HepG2 (cell line): ENCODE results near the gene CDH13. TPM values are rescaled to one million over a fixed set of nuclear protein-coding genes. Genes with fewer than 3 reads are reported as not detected.
A peak's percentile ranks its signal among the peaks of the same experiment; 100 is the strongest.

Experiments used
- EEA1 ChIP-seq: sonication (generic); formaldehyde crosslinking; IDR thresholded peaks from 2 replicates; pipeline ENCODE4 v1.5.1; 2020; ENCODE audit warnings: mild to moderate bottlenecking, missing genetic modification reagents, borderline replicate concordance
- ERF ChIP-seq: IDR thresholded peaks from 2 replicates; pipeline ENCODE4 v1.6.1; 2018; ENCODE audit warnings: missing biosample characterization, missing genetic modification reagents
- FLYWCH1 ChIP-seq: sonication (generic); formaldehyde crosslinking; IDR thresholded peaks from 2 replicates; pipeline ENCODE4 v1.8.1; 2023; ENCODE audit warnings: mild to moderate bottlenecking, missing genetic modification reagents
- KDM6A ChIP-seq: IDR thresholded peaks from 2 replicates; pipeline ENCODE4 v1.6.1; 2016; ENCODE audit warnings: low read depth
- KLF12 ChIP-seq: sonication (generic); formaldehyde crosslinking; IDR thresholded peaks from 2 replicates; pipeline ENCODE4 v1.4.0; 2020; ENCODE audit warnings: missing genetic modification reagents, borderline replicate concordance
- MAFG ChIP-seq: sonication (generic); formaldehyde crosslinking; IDR thresholded peaks from 2 replicates; pipeline ENCODE4 v1.5.1; 2020; ENCODE audit warnings: mild to moderate bottlenecking, missing genetic modification reagents
- NFYC ChIP-seq: IDR thresholded peaks from 2 replicates; pipeline ENCODE4 v1.6.1; 2016; ENCODE audit warnings: missing genetic modification reagents, missing compliant biosample characterization
- NR1H2 ChIP-seq: sonication (generic); formaldehyde crosslinking; IDR thresholded peaks from 2 replicates; pipeline ENCODE4 v1.8.1; 2022; ENCODE audit warnings: low read depth, missing genetic modification reagents, borderline replicate concordance
- NR3C1 ChIP-seq: sonication (generic); formaldehyde crosslinking; IDR thresholded peaks from 2 replicates; pipeline ENCODE4 v1.4.0; 2020; ENCODE audit warnings: missing genetic modification reagents
- SAFB2 ChIP-seq: sonication (generic); formaldehyde crosslinking; IDR thresholded peaks from 2 replicates; pipeline ENCODE4 v1.5.1; 2020; ENCODE audit warnings: missing genetic modification reagents, low read depth, mild to moderate bottlenecking, borderline replicate concordance
- SRSF1 ChIP-seq: fragments of 200-400 bp; formaldehyde crosslinking; optimal IDR thresholded peaks from 2 replicates; pipeline ENCODE3; 2017; ENCODE audit warnings: mild to moderate bottlenecking, low read depth, low read length, moderate library complexity
- ZEB1 ChIP-seq: IDR thresholded peaks from 2 replicates; pipeline ENCODE4 v1.6.1; 2012; ENCODE audit warnings: mild to moderate bottlenecking, low read depth, inconsistent platforms; ENCODE audit not compliant: insufficient replicate concordance
- ZKSCAN1 ChIP-seq: fragments of 150-350 bp; IDR thresholded peaks from 2 replicates; pipeline ENCODE4 v1.6.1; 2014; ENCODE audit warnings: low read length
- ZNF230 ChIP-seq: sonication (generic); formaldehyde crosslinking; IDR thresholded peaks from 2 replicates; pipeline ENCODE4 v1.4.0; 2020; ENCODE audit warnings: mild to moderate bottlenecking, missing genetic modification reagents
- ZNF263 ChIP-seq: sonication (generic); formaldehyde crosslinking; IDR thresholded peaks from 2 replicates; pipeline ENCODE4 v1.4.0; 2020; ENCODE audit warnings: missing genetic modification reagents
- ZNF335 ChIP-seq: sonication (generic); formaldehyde crosslinking; IDR thresholded peaks from 2 replicates; pipeline ENCODE4 v1.4.0; 2020; ENCODE audit warnings: missing genetic modification reagents
- ZNF510 ChIP-seq: sonication (generic); formaldehyde crosslinking; IDR thresholded peaks from 2 replicates; pipeline ENCODE4 v1.4.0; 2020; ENCODE audit warnings: low read depth, mild to moderate bottlenecking, missing genetic modification reagents
- ZNF572 ChIP-seq: sonication (generic); formaldehyde crosslinking; IDR thresholded peaks from 2 replicates; pipeline ENCODE4 v1.5.1; 2020; ENCODE audit warnings: mild to moderate bottlenecking, missing genetic modification reagents
- polyA plus RNA-seq, 8 experiments: library from polyadenylated mRNA; depleted of rRNA in 3 of 8; stranded (reverse) in 7 of 8; unstranded in 1 of 8; fragments of >200 nt; fragmentation: Illumina TruSeq in 4 of 8; extraction: Trizol in 4 of 8; gene quantifications; 2 replicates each; pipeline versions ENCODE4 v1.2.1 to v1.2.3, GENCODE V29; 2011 to 2016; ENCODE audit warnings: low read depth in 4 of 8, missing spikeins in 1 of 8, mixed read lengths in 1 of 8; ENCODE audit not compliant: insufficient read depth in 1 of 8
- total RNA-seq, 5 experiments: library from RNA; depleted of rRNA; stranded (reverse); fragments of >200 nt; fragmentation: Illumina TruSeq; extraction: Trizol; gene quantifications; 2 replicates each; pipeline ENCODE4 v1.2.3, GENCODE V29; 2016; ENCODE audit warnings: low read depth in 1 of 5
- TF ChIP-seq, protein P1 (sequence below): IDR thresholded peaks from 2 replicates; pipeline ENCODE4 v1.6.1; 2016; ENCODE audit warnings: low read depth, control low read depth
- TF ChIP-seq, protein P2 (sequence below): IDR thresholded peaks from 2 replicates; pipeline ENCODE4 v1.6.1; 2016; ENCODE audit warnings: mild to moderate bottlenecking, missing biosample characterization, missing genetic modification reagents
- TF ChIP-seq, protein P3 (sequence below): sonication (generic); formaldehyde crosslinking; IDR thresholded peaks from 2 replicates; pipeline ENCODE4 v1.8.1; 2022; ENCODE audit warnings: low read depth, mild to moderate bottlenecking, missing genetic modification reagents
- TF ChIP-seq, protein P4 (sequence below): sonication (generic); formaldehyde crosslinking; IDR thresholded peaks from 2 replicates; pipeline ENCODE4 v1.9.0; 2021; ENCODE audit warnings: missing genetic modification reagents, borderline replicate concordance
- TF ChIP-seq, protein P5 (sequence below): sonication (generic); formaldehyde crosslinking; IDR thresholded peaks from 2 replicates; pipeline ENCODE4 v1.5.1; 2020; ENCODE audit warnings: missing genetic modification reagents, mild to moderate bottlenecking, borderline replicate concordance

CDH13 gene
- total and polyA plus RNA-seq, 2 of the 13 experiments (the other 11 are each of a cell fraction or from before 2014, with no cell fraction given): not detected

DNA sequence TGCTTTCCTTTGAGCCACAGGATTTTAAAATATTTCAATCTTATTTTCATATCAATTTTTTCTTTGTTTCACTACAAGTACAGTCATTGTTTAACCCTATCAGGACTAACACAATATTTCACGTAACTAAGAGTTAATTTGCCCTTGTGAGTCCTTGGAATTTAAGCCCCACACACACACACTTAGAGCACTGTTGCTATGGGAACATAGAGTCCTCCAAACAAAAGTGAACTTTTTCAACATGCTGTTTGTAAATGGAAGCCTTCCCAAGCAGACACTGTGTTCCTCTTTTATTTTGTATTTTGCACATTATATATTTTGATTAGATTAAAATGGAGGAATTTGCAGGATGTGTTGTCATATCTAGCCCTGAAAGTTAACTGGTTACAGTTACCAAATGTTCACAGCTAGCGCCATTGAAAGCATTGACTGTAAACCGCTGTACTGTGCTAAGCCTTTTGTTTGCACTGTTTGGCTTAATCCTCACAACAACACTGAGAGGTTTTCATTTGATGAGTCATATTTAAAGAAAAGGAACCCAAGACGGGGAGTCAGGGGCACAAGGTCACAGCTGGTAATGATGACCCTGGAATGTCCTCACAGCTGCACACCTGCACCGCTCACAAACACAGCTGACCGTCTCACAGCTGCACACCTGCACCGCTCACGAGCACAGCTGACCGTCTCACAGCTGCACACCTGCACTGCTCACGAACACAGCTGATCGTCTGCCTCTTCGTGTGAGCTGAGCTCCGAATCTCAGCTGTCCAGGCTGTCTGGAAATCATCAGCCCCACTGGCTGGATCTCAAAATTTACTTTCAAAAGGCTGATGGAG, 1187.3 kb downstream of the CDH13 start (continued):
- TF ChIP-seq NFYC (no peak), KDM6A (CRISPR knock-in tag) (no peak), EEA1 (no peak), ERF (CRISPR knock-in tag) (peak; percentile 28; the same call in 1 of the 2 replicates), KLF12 (CRISPR knock-in tag) (no peak), SAFB2 (no peak), ZNF263 (CRISPR knock-in tag) (no peak), ZEB1 (peak; percentile 93), NR1H2 (no peak), ZNF230 (CRISPR knock-in tag) (no peak), ZNF572 (CRISPR knock-in tag) (no peak), MAFG (CRISPR knock-in tag) (no peak), FLYWCH1 (CRISPR knock-in tag) (no peak), ZKSCAN1 (no peak), NR3C1 (no peak), ZNF510 (CRISPR knock-in tag) (no peak), ZNF335 (CRISPR knock-in tag) (no peak), SRSF1 (no peak)
- TF ChIP-seq, protein P1, sequence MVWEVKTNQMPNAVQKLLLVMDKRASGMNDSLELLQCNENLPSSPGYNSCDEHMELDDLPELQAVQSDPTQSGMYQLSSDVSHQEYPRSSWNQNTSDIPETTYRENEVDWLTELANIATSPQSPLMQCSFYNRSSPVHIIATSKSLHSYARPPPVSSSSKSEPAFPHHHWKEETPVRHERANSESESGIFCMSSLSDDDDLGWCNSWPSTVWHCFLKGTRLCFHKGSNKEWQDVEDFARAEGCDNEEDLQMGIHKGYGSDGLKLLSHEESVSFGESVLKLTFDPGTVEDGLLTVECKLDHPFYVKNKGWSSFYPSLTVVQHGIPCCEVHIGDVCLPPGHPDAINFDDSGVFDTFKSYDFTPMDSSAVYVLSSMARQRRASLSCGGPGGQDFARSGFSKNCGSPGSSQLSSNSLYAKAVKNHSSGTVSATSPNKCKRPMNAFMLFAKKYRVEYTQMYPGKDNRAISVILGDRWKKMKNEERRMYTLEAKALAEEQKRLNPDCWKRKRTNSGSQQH: peak; percentile 69; the same call in 1 of the 2 replicates
- TF ChIP-seq, protein P2, sequence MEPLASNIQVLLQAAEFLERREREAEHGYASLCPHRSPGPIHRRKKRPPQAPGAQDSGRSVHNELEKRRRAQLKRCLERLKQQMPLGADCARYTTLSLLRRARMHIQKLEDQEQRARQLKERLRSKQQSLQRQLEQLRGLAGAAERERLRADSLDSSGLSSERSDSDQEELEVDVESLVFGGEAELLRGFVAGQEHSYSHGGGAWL (CRISPR knock-in tag): no peak
- TF ChIP-seq, protein P3, sequence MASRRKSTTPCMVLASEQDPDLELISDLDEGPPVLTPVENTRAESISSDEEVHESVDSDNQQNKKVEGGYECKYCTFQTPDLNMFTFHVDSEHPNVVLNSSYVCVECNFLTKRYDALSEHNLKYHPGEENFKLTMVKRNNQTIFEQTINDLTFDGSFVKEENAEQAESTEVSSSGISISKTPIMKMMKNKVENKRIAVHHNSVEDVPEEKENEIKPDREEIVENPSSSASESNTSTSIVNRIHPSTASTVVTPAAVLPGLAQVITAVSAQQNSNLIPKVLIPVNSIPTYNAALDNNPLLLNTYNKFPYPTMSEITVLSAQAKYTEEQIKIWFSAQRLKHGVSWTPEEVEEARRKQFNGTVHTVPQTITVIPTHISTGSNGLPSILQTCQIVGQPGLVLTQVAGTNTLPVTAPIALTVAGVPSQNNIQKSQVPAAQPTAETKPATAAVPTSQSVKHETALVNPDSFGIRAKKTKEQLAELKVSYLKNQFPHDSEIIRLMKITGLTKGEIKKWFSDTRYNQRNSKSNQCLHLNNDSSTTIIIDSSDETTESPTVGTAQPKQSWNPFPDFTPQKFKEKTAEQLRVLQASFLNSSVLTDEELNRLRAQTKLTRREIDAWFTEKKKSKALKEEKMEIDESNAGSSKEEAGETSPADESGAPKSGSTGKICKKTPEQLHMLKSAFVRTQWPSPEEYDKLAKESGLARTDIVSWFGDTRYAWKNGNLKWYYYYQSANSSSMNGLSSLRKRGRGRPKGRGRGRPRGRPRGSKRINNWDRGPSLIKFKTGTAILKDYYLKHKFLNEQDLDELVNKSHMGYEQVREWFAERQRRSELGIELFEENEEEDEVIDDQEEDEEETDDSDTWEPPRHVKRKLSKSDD (CRISPR knock-in tag): 0 out of 2 replicates have a peak, but pooled peaks have one; percentile 42
- TF ChIP-seq, protein P4, sequence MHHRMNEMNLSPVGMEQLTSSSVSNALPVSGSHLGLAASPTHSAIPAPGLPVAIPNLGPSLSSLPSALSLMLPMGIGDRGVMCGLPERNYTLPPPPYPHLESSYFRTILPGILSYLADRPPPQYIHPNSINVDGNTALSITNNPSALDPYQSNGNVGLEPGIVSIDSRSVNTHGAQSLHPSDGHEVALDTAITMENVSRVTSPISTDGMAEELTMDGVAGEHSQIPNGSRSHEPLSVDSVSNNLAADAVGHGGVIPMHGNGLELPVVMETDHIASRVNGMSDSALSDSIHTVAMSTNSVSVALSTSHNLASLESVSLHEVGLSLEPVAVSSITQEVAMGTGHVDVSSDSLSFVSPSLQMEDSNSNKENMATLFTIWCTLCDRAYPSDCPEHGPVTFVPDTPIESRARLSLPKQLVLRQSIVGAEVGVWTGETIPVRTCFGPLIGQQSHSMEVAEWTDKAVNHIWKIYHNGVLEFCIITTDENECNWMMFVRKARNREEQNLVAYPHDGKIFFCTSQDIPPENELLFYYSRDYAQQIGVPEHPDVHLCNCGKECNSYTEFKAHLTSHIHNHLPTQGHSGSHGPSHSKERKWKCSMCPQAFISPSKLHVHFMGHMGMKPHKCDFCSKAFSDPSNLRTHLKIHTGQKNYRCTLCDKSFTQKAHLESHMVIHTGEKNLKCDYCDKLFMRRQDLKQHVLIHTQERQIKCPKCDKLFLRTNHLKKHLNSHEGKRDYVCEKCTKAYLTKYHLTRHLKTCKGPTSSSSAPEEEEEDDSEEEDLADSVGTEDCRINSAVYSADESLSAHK (CRISPR knock-in tag): no peak
- TF ChIP-seq, protein P5, sequence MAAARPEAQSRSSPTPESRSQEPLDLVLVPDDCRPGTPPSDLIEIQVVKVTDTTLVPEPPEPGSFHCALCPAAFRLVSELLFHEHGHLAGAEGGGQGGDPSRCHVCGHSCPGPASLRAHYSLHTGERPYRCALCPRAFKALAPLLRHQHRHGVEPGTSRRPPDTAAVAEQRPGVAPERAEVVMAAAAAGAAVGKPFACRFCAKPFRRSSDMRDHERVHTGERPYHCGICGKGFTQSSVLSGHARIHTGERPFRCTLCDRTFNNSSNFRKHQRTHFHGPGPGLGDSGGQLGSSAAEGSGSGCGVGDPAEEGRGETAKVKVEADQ (CRISPR knock-in tag): no peak
